GM19238 (cell line): ENCODE data around the gene DUOX1.
"Not testable (repeated sequence)": the region's sequence is repeated elsewhere in the genome, so short reads cannot be mapped to it uniquely, and the experiment has no call there.

Source experiments
- DNase-seq: peaks from one replicate; pipeline ENCODE4 v3.0.0; 2011; ENCODE audit warnings: low spot score; ENCODE audit not compliant: insufficient read length

The DUOX1 gene

DNA sequence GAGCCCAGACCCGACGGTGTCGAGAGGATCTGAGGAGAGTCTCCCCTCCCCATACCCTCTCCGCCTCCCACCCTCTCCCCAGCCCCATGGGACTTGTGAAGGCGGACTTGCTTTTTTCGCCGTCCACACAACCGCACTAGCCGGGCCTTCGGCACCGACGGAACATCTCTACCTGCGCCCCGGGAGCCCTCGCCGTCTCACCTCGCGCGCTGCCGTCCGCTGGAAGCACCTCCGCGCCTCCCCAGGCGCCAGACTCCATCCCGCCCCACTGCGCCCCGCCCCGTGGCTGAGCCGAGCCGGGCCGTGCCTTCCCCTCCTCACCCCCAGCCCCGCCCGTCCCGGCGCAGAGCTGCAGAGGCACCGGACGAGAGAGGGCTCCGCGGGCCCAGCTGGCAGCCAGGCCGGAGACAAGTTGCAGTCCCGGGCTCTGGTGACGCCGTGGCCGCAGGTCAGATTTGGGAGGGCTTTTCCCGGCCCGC lies at the start of gene DUOX1, which contains the start of gene DUOXA1:
DUOX1 (plus strand) TSS at position 344 of the 479 bp plus-strand sequence. CDS start 1,973 bp downstream, outside the sequence.
DUOXA1 (minus strand) TSS at position 229 of the 479 bp plus-strand sequence. CDS start 6,865 bp downstream, outside the sequence.
- no peak for DNase-seq

DNA sequence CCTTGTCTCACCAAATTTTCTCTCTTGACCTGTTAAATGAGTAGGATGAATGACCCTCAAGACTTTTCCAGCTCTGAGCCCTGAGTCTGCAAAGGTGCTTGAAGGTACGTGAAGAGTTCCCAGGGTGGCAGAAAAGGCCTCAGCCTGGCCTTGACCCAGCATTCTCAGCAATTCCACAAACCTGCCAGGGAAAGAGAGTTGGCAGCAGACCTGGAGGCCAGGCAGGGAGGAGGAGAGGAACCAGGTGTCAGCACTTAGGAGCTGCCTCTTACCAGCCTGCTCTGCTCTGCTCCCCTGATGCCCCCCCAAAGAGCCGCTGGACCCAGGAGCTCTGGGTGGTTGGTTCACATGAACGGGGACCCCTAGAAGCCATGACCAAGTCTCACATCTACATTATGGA lies 49.2 kb upstream of the DUOX1 start:
- DNase-seq, result not testable (repeated sequence)

DNA sequence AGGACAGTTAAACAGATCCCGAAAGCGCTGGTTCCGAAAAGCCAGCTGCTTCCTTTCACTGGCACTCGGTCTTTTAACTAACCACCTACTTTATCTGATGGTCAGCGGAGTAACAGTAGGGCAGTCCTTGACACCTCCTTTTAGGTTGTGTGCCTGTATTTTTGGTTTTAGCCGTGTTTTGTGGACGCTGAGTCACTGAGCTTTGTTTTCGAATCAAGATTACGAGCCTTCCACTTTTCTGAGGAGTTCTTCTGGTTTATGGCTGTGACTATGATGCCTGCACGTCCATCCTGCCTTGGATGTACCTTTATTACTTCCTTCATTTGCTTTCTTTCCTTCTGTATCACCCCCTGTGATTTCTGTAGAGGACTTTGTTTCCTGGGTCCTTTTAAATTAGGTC lies 47.4 kb upstream of the DUOX1 start:
- not testable (repeated sequence) for DNase-seq

- DNase-seq, result no peak
Observed at GRCh38 chr15:45083223-45083622, 46.6 kb upstream of the DUOX1 start.

DNA sequence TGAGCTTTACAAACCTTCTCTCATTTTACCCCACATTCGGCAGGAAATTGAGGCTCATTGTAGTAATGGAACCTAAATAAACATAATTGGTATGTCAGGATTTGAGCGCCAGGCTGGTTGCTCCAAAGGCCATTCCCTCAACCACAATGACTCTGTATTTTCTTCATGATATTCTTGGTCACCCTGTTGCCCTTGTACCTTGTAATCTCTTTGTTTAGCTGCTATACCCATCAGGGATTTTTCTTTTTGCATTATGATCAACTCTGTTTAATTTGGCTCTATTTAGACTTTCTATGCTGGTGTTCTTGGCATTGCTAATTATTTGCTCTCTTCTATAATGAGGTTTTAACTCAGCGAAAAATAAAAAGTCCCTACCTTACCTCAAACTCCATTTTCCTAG lies 45.6 kb upstream of the DUOX1 start:
- no peak for DNase-seq

DNA sequence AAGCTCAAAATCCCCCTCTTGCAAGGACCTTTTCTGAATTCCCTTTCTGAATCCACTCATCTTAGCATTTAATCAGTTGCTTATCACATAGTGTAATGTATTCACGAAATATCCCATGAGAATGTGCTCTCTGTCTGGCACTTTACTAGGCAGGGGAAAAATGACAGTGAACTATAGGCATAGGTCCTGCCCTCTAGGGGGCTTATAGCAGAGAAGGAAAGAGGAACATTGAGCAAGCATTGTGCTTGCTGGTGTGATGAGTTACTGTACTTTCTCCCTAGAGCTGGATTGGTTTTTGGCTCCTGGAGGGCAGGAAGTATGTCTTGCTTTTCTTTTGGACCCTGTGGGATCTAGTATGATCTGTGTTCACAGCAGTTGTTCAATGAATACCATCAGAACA lies 42.3 kb upstream of the DUOX1 start:
- no peak for DNase-seq

- DNase-seq, result no peak
Observed at GRCh38 chr15:45088801-45089711, 40.7 kb upstream of the DUOX1 start.

- DNase-seq, result no peak
Observed at GRCh38 chr15:45089712-45090373, 40.0 kb upstream of the DUOX1 start.

GRCh38 chr15:45091161-45091560 lies 38.6 kb upstream of the DUOX1 start:
- DNase-seq, result no peak

- no peak for DNase-seq
Observed at GRCh38 chr15:45091576-45091975, 38.2 kb upstream of the DUOX1 start.

DNA sequence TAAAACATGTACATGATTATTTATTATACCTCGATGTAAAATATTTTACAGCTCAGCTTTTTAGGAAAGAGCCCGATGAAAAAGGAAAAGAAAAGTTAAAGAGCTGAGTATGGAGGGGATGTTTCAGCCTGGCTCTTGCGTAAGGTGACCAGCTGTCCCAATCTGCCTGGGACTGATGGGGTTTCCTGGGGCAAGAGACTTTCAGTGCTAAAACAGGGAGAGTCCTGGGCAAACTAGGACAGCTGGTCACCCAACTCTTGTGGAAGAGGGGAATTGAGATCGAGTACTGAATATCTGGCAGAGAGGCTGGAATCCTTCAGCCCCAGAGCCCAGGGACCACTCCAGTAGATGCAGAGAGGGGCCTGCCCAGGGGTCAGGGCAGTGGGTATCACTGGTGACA lies 36.8 kb upstream of the DUOX1 start:
- DNase-seq, result no peak

DNA sequence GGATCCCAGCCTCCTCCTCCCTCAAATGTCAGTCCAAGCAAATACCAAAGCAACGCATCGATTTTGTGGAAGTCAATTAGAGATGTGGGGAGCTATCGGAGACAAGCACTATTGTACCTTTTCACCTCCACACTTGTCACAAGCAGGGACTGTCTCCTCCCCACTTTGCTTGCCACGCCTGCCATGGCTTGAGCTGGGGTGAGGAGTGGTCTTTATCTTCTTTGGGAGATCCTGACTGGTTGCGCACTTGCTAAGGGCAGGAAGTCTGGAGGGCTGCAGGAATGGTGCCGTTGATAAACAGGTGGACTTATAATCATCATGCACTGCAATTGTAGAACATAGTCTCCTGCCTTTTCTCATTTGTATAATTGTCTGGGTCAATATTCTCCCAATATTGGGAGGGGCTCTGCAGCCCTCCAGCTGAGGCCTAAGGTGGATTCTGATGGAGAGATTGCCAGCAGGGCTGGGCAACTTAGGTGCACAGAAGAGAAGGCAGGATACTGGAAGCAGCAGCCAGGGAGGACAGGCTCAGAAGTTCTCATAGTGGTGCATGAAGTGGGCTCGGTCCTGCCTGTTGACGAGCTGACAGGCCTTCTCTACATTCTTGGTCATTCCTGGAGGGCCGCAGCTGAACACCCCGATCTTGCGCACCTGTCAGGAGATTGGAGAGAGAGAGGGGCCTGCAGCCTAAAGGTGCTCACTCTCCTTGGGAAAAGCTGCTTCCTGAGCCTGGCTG lies 36.0 kb upstream of the DUOX1 start:
- DNase-seq, result no peak

GRCh38 chr15:45094358-45094730 lies 35.5 kb upstream of the DUOX1 start:
- no peak for DNase-seq

DNA sequence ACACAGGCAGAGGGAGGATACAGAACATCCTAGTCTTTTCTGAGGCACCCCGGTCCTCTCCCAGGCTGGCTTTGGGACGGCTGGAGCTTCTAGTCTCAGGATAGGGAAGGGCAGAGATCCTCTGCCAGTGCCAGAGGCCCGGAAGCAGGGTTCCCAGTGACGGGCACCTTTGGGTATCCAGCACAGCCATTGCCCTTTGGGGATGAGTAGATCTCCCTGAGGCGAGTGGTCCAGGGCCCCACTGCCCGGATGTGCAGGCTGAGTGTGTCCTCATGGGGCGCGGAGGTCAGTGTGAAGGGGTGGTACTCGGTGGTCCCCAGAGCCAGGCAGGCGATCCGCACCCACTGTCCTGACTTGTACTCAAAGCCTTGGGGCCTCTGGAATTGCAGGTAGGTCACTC lies 34.1 kb upstream of the DUOX1 start:
- DNase-seq, result no peak

GRCh38 chr15:45097466-45097865 lies 32.3 kb upstream of the DUOX1 start:
- no peak for DNase-seq

GRCh38 chr15:45099549-45100165 lies 30.1 kb upstream of the DUOX1 start:
- DNase-seq, result no peak

- no peak for DNase-seq
Observed at GRCh38 chr15:45100884-45101625, 28.7 kb upstream of the DUOX1 start.

GRCh38 chr15:45101749-45102148 lies 28.0 kb upstream of the DUOX1 start:
- DNase-seq, result no peak

DNA sequence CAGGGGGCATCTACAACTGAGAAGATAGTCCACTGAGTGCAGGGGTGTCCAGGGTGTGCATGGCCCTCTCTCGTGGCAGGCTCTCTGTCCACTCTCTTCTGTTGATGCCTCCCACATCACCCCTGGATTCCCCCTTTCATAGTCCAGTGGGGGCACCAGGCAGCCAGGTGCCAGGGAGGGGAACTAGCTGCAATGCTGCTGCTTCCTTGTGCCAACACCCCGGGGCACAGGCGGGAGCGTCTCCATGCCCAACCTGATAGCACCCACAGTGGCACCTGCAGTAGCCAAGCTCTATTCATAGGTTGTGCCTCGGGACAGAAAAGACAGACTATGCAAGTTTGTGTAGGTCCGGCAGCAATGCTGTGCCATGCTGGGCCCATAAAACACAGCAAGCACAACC lies 27.6 kb upstream of the DUOX1 start:
- no peak for DNase-seq

- not testable (repeated sequence) for DNase-seq
Observed at GRCh38 chr15:45104170-45104569, 25.6 kb upstream of the DUOX1 start.

DNA sequence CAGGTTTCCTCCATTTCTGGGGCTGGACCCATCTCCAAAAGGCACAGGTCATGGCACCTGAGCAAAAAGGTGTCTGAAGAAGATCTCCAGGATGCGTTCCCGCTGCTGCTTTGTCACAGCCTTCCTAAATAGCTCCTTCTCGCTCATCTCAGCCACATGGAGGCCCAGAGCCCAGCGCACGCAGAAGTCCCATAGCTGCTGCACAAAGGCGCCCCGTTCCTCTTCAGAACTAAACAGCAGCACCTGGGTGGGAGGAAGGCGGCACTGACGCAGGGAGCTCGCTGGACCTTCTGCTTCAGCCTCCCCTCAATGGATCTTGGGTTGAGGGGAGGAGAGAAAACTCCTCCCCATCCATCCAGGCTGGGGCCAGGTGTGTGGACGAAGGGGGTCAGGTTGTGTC lies 24.2 kb upstream of the DUOX1 start:
- no peak for DNase-seq
